ENCODE data around the gene FN1. TPM values are rescaled to one million over a fixed set of nuclear protein-coding genes. Genes with fewer than 3 reads are reported as not detected.
A peak's percentile ranks its signal among the peaks of the same experiment; 100 is the strongest.

The FN1 gene
- 0.90 TPM for polyA plus RNA-seq

- no peaks in the 10 kb centered on the region for H3K36me3 Mint-ChIP-seq
- peak within 1 kb of the TSS; percentile 72 to 91 (median 84) for H3K4me3 Mint-ChIP-seq
- H3K4me1 Mint-ChIP-seq: peaks cover 13 to 20% (median 16%) of the 10 kb centered on the region in 3 donors
- H3K27me3 Mint-ChIP-seq: peaks cover 50% of the 10 kb centered on the region
- no peaks in the 10 kb centered on the region for H3K9me3 Mint-ChIP-seq
- H3K27ac Mint-ChIP-seq: peak within 1 kb of the TSS in 1 of 3 donors; percentile 16
These were observed at the start of gene FN1 for GRCh38 chr2:215435870-215436704. FN1 (minus strand) TSS chr2:215436068; CDS start chr2:215435802, 266 bp downstream.

GRCh38 chr2:215485032-215485431 is 49.2 kb upstream of the FN1 start:
- peaks cover 0 to 3% (median 0%) of the 10 kb centered on the region in 3 donors for H3K9me3 Mint-ChIP-seq
- H3K36me3 Mint-ChIP-seq: no peaks in the 10 kb centered on the region
- H3K4me3 Mint-ChIP-seq: no peak overlapping the region
- no peaks in the 10 kb centered on the region for H3K4me1 Mint-ChIP-seq
- no peaks in the 10 kb centered on the region for H3K27me3 Mint-ChIP-seq
- H3K27ac Mint-ChIP-seq: no peak overlapping the region

GRCh38 chr2:215484570-215484969 is 48.7 kb upstream of the FN1 start:
- Mint-ChIP-seq H3K27ac (no peak overlapping the region), H3K27me3 (no peaks in the 10 kb centered on the region), H3K9me3 (peaks cover 0 to 3% (median 0%) of the 10 kb centered on the region in 3 donors), H3K4me1 (no peaks in the 10 kb centered on the region), H3K4me3 (no peak overlapping the region), H3K36me3 (no peaks in the 10 kb centered on the region)

- H3K4me3 Mint-ChIP-seq: no peak overlapping the region
- H3K27ac Mint-ChIP-seq: no peak overlapping the region
These were observed 47.6 kb upstream of the FN1 start for GRCh38 chr2:215483431-215483830.

GRCh38 chr2:215479536-215480240 is 43.8 kb upstream of the FN1 start:
- H3K27ac Mint-ChIP-seq: no peak overlapping the region
- H3K4me3 Mint-ChIP-seq: no peak overlapping the region
- H3K9me3 Mint-ChIP-seq: peaks cover 0 to 3% (median 0%) of the 10 kb centered on the region in 3 donors
- no peaks in the 10 kb centered on the region for H3K4me1 Mint-ChIP-seq
- H3K36me3 Mint-ChIP-seq: no peaks in the 10 kb centered on the region
- H3K27me3 Mint-ChIP-seq: peaks cover 2% of the 10 kb centered on the region

More at GRCh38 chr2:215483431-215483830, 47.6 kb upstream of the FN1 start:
- H3K27me3 Mint-ChIP-seq: no peaks in the 10 kb centered on the region
- H3K36me3 Mint-ChIP-seq: no peaks in the 10 kb centered on the region
- H3K4me1 Mint-ChIP-seq: no peaks in the 10 kb centered on the region
- peaks cover 0 to 3% (median 0%) of the 10 kb centered on the region in 3 donors for H3K9me3 Mint-ChIP-seq

- Mint-ChIP-seq H3K9me3 (peaks cover 0 to 3% (median 0%) of the 10 kb centered on the region in 3 donors), H3K27me3 (peaks cover 2% of the 10 kb centered on the region), H3K36me3 (no peaks in the 10 kb centered on the region), H3K4me1 (no peaks in the 10 kb centered on the region), H3K27ac (no peak overlapping the region), H3K4me3 (no peak overlapping the region)
These were observed 43.3 kb upstream of the FN1 start for GRCh38 chr2:215479121-215479520.

- Mint-ChIP-seq H3K9me3 (no peaks in the 10 kb centered on the region), H3K27ac (no peak overlapping the region), H3K4me3 (no peak overlapping the region), H3K27me3 (peaks cover 2% of the 10 kb centered on the region), H3K36me3 (no peaks in the 10 kb centered on the region), H3K4me1 (no peaks in the 10 kb centered on the region)
These were observed 40.6 kb upstream of the FN1 start for GRCh38 chr2:215476424-215476823.

- Mint-ChIP-seq H3K27ac (no peak overlapping the region), H3K4me1 (peaks cover 0 to 2% (median 2%) of the 10 kb centered on the region in 3 donors), H3K4me3 (no peak overlapping the region), H3K36me3 (no peaks in the 10 kb centered on the region), H3K27me3 (peaks cover 3% of the 10 kb centered on the region), H3K9me3 (peaks cover 0 to 3% (median 0%) of the 10 kb centered on the region in 3 donors)
These were observed 30.4 kb upstream of the FN1 start for GRCh38 chr2:215466097-215466909.

GRCh38 chr2:215465256-215465655 is 29.4 kb upstream of the FN1 start:
- H3K4me3 Mint-ChIP-seq: no peak overlapping the region
- no peak overlapping the region for H3K27ac Mint-ChIP-seq
- H3K4me1 Mint-ChIP-seq: peaks cover 0 to 2% (median 2%) of the 10 kb centered on the region in 3 donors
- H3K36me3 Mint-ChIP-seq: no peaks in the 10 kb centered on the region
- H3K9me3 Mint-ChIP-seq: peaks cover 0 to 3% (median 0%) of the 10 kb centered on the region in 3 donors
- peaks cover 1% of the 10 kb centered on the region for H3K27me3 Mint-ChIP-seq

GRCh38 chr2:215461836-215462532 is 26.1 kb upstream of the FN1 start:
- Mint-ChIP-seq H3K36me3 (no peaks in the 10 kb centered on the region), H3K27me3 (peaks cover 4% of the 10 kb centered on the region), H3K27ac (no peak overlapping the region), H3K9me3 (no peaks in the 10 kb centered on the region), H3K4me3 (no peak overlapping the region), H3K4me1 (peaks cover 0 to 2% (median 2%) of the 10 kb centered on the region in 3 donors)

- Mint-ChIP-seq H3K27ac (no peak overlapping the region), H3K27me3 (peaks cover 2% of the 10 kb centered on the region)
These were observed 25.0 kb upstream of the FN1 start for GRCh38 chr2:215460682-215461382.

GRCh38 chr2:215455958-215456357 is 20.1 kb upstream of the FN1 start:
- no peaks in the 10 kb centered on the region for H3K36me3 Mint-ChIP-seq
- no peaks in the 10 kb centered on the region for H3K4me1 Mint-ChIP-seq
- H3K27ac Mint-ChIP-seq: no peak overlapping the region
- H3K9me3 Mint-ChIP-seq: peaks cover 0 to 2% (median 0%) of the 10 kb centered on the region in 3 donors
- no peak overlapping the region for H3K4me3 Mint-ChIP-seq
- H3K27me3 Mint-ChIP-seq: peaks cover 9% of the 10 kb centered on the region

More at GRCh38 chr2:215460682-215461382, 25.0 kb upstream of the FN1 start:
- peaks cover 0 to 2% (median 2%) of the 10 kb centered on the region in 3 donors for H3K4me1 Mint-ChIP-seq
- no peak overlapping the region for H3K4me3 Mint-ChIP-seq
- no peaks in the 10 kb centered on the region for H3K36me3 Mint-ChIP-seq
- no peaks in the 10 kb centered on the region for H3K9me3 Mint-ChIP-seq

GRCh38 chr2:215454519-215455246 is 18.8 kb upstream of the FN1 start:
- peaks cover 9% of the 10 kb centered on the region for H3K27me3 Mint-ChIP-seq
- H3K9me3 Mint-ChIP-seq: peaks cover 0 to 2% (median 0%) of the 10 kb centered on the region in 3 donors
- no peaks in the 10 kb centered on the region for H3K36me3 Mint-ChIP-seq
- H3K4me3 Mint-ChIP-seq: no peak overlapping the region
- no peak overlapping the region for H3K27ac Mint-ChIP-seq
- H3K4me1 Mint-ChIP-seq: no peaks in the 10 kb centered on the region
